ENCODE results near the gene DNASE1. TPM values are rescaled to one million over a fixed set of nuclear protein-coding genes. Genes with fewer than 3 reads are reported as not detected.

Gene DNASE1
- polyA plus RNA-seq, 1 of the 3 experiments (the other 2 are of a cell fraction) = 19.8 TPM

DNA sequence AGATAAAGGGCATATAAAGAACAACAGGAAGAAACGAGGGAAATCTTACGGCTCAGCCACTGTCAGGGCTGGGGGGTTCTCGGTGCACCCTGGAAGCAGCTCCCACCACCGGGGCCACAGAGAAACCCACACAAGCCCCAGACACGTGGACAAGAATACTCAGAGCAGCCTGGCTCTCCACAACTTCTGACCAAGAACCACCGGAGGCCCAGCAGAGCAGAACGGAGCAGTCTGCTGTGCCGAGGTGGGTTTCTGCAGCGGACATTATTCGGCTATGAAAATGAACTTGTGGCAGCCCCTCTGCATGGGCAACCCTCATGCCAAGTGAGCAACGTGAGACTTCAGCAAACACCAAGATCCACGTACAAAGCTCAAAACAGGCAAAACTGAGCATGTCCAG, 6.8 kb downstream of the DNASE1 start:
- ChIA-PET POLR2A (no interaction called here), CTCF (no interaction called here)
- Histone ChIP-seq H3K36me3 (replicated peaks in 1 of 2; ENCODE audit: control insufficient read depth in 1 of 2, insufficient read depth in 2 of 2, low read length in 1 of 2) (peaks cover 8 to 85% of the 10 kb centered on the region in 2 experiments), H3K9me3 (no peaks in the 10 kb centered on the region), H3K79me2 (ENCODE audit: insufficient read depth) (no peaks in the 10 kb centered on the region), H3K27ac (ENCODE audit: low read depth in 2 of 2, low read length in 1 of 2) (no peak overlapping the region; a peak in 1 of 4 replicates), H3K9me2 (no peaks in the 10 kb centered on the region), H3K27me3 (ENCODE audit: insufficient read depth) (no peaks in the 10 kb centered on the region), H2AFZ (ENCODE audit: low read depth) (no peak overlapping the region), H3F3A (replicated peaks; ENCODE audit: insufficient read depth) (peaks cover 7% of the 10 kb centered on the region), H3K4me2 (no peak overlapping the region), H3K4me3 (ENCODE audit: low read depth in 2 of 2, low read length in 1 of 2) (no peak overlapping the region), H3K9ac (no peak overlapping the region), H4K20me1 (ENCODE audit: insufficient read depth) (no peaks in the 10 kb centered on the region), H3K4me1 (ENCODE audit: control insufficient read depth in 1 of 2, insufficient read depth in 2 of 2, low read depth in 1 of 2, low read length in 1 of 2) (no peaks in the 10 kb centered on the region)
- TF ChIP-seq RAD21 (IDR thresholded peaks at IDR 0.05; ENCODE audit: low read length) (no peak), TEAD4 (IDR thresholded peaks at IDR 0.05; ENCODE audit: borderline replicate concordance, insufficient read depth) (no peak), RCOR1 (IDR thresholded peaks at IDR 0.05; ENCODE audit: low read length) (no peak), POLR2AphosphoS5 (IDR thresholded peaks at IDR 0.05; ENCODE audit: low read depth, low read length) (no peak), CHD2 (IDR thresholded peaks at IDR 0.05; ENCODE audit: low read length, partially characterized antibody) (no peak), MEF2A (IDR thresholded peaks at IDR 0.05; ENCODE audit: borderline replicate concordance, low read depth) (no peak)
- TF ChIP-seq, protein P1, sequence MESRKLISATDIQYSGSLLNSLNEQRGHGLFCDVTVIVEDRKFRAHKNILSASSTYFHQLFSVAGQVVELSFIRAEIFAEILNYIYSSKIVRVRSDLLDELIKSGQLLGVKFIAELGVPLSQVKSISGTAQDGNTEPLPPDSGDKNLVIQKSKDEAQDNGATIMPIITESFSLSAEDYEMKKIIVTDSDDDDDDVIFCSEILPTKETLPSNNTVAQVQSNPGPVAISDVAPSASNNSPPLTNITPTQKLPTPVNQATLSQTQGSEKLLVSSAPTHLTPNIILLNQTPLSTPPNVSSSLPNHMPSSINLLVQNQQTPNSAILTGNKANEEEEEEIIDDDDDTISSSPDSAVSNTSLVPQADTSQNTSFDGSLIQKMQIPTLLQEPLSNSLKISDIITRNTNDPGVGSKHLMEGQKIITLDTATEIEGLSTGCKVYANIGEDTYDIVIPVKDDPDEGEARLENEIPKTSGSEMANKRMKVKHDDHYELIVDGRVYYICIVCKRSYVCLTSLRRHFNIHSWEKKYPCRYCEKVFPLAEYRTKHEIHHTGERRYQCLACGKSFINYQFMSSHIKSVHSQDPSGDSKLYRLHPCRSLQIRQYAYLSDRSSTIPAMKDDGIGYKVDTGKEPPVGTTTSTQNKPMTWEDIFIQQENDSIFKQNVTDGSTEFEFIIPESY (IDR thresholded peaks at IDR 0.05; ENCODE audit: borderline replicate concordance, low read depth) = no peak
- TF ChIP-seq, protein P2, sequence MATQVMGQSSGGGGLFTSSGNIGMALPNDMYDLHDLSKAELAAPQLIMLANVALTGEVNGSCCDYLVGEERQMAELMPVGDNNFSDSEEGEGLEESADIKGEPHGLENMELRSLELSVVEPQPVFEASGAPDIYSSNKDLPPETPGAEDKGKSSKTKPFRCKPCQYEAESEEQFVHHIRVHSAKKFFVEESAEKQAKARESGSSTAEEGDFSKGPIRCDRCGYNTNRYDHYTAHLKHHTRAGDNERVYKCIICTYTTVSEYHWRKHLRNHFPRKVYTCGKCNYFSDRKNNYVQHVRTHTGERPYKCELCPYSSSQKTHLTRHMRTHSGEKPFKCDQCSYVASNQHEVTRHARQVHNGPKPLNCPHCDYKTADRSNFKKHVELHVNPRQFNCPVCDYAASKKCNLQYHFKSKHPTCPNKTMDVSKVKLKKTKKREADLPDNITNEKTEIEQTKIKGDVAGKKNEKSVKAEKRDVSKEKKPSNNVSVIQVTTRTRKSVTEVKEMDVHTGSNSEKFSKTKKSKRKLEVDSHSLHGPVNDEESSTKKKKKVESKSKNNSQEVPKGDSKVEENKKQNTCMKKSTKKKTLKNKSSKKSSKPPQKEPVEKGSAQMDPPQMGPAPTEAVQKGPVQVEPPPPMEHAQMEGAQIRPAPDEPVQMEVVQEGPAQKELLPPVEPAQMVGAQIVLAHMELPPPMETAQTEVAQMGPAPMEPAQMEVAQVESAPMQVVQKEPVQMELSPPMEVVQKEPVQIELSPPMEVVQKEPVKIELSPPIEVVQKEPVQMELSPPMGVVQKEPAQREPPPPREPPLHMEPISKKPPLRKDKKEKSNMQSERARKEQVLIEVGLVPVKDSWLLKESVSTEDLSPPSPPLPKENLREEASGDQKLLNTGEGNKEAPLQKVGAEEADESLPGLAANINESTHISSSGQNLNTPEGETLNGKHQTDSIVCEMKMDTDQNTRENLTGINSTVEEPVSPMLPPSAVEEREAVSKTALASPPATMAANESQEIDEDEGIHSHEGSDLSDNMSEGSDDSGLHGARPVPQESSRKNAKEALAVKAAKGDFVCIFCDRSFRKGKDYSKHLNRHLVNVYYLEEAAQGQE (IDR thresholded peaks at IDR 0.05; ENCODE audit: low read depth, low read length) = no peak
- DNase-seq = no peak
- whole genome bisulfite sequencing (ENCODE audit: low lambda C conversion rate) = 86% methylated on average over 9 of the region's 12 CpGs

DNA sequence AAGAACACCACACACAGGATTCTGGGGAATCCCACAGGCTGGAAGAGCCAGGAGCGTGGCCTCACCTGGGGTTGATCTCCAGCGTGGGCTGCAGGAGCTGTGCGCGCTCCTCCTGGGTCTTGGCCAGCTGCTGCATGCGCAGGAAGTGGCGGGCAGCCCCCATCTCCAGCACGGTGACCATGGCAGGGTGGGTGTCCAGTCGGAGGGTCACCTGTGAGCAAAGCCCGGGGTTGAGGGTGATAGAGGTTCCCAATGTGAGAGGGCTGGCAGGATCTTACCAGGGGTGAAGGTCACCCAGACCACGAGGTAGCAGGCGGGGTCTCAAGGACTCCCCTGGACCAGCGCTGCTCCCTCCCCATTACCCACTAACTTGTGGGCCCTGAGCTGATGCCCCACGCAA, 7.4 kb downstream of the DNASE1 start:
- DNase-seq = no peak
- Histone ChIP-seq H3K79me2 (ENCODE audit: insufficient read depth) (no peaks in the 10 kb centered on the region), H3K4me3 (ENCODE audit: low read depth in 2 of 2, low read length in 1 of 2) (no peak overlapping the region), H3K4me1 (ENCODE audit: control insufficient read depth in 1 of 2, insufficient read depth in 2 of 2, low read depth in 1 of 2, low read length in 1 of 2) (no peaks in the 10 kb centered on the region), H4K20me1 (ENCODE audit: insufficient read depth) (no peaks in the 10 kb centered on the region), H3K27me3 (ENCODE audit: insufficient read depth) (no peaks in the 10 kb centered on the region), H3K36me3 (replicated peaks in 1 of 2; ENCODE audit: control insufficient read depth in 1 of 2, insufficient read depth in 2 of 2, low read length in 1 of 2) (peaks cover 8 to 84% of the 10 kb centered on the region in 2 experiments), H3K27ac (ENCODE audit: low read depth in 2 of 2, low read length in 1 of 2) (no peak overlapping the region), H3K9me2 (no peaks in the 10 kb centered on the region), H3K9me3 (no peaks in the 10 kb centered on the region), H3K9ac (no peak overlapping the region), H3K4me2 (no peak overlapping the region), H3F3A (replicated peaks; ENCODE audit: insufficient read depth) (peaks cover 7% of the 10 kb centered on the region), H2AFZ (ENCODE audit: low read depth) (no peak overlapping the region)
- WGBS (ENCODE audit: low lambda C conversion rate) = 87% methylated on average over 3 of the region's 13 CpGs
- ChIA-PET CTCF (interaction anchor here (1.1 to 3.5 kb wide), 4 partner anchors 8 to 15 kb away, joined by 3 to 15 read pairs (median 4); partner anchors contain the start of gene DNASE1), POLR2A (no interaction called here)
- TF ChIP-seq RAD21 (IDR thresholded peaks at IDR 0.05; ENCODE audit: low read length) = no peak
- no peak for TF ChIP-seq MXI1 (IDR thresholded peaks at IDR 0.05; ENCODE audit: low read depth, low read length)
- no peak for TF ChIP-seq EZH2phosphoT487 (IDR thresholded peaks at IDR 0.05; ENCODE audit: borderline replicate concordance, low read depth)

Data from SK-N-SH (cell line).